Activated CD8-positive, alpha-beta memory T cell treated with anti-CD3 and anti-CD28 coated beads, Interleukin-2, amount 50 U/mL, for 1 hour (primary cell): ENCODE data around the gene HGD.
A peak's percentile ranks its signal among the peaks of the same experiment; 100 is the strongest.

Experiments used
- DNase-seq: peaks from one replicate; pipeline ENCODE4 v3.0.0-alpha.2; 2020; ENCODE audit errors: extremely low read depth

Gene HGD, protein sequence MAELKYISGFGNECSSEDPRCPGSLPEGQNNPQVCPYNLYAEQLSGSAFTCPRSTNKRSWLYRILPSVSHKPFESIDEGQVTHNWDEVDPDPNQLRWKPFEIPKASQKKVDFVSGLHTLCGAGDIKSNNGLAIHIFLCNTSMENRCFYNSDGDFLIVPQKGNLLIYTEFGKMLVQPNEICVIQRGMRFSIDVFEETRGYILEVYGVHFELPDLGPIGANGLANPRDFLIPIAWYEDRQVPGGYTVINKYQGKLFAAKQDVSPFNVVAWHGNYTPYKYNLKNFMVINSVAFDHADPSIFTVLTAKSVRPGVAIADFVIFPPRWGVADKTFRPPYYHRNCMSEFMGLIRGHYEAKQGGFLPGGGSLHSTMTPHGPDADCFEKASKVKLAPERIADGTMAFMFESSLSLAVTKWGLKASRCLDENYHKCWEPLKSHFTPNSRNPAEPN

GRCh38 chr3:120682095-120682681, at the start of gene HGD:
HGD (minus strand) TSS chr3:120682239; CDS start chr3:120682111, 128 bp downstream.
- no peak for DNase-seq

GRCh38 chr3:120730576-120731542, 48.8 kb upstream of the HGD start:
- no peak for DNase-seq

GRCh38 chr3:120726791-120727190, 44.8 kb upstream of the HGD start:
- DNase-seq = no peak

- peak; percentile 45 for DNase-seq
Observed at GRCh38 chr3:120719167-120719834, 37.3 kb upstream of the HGD start.

DNA sequence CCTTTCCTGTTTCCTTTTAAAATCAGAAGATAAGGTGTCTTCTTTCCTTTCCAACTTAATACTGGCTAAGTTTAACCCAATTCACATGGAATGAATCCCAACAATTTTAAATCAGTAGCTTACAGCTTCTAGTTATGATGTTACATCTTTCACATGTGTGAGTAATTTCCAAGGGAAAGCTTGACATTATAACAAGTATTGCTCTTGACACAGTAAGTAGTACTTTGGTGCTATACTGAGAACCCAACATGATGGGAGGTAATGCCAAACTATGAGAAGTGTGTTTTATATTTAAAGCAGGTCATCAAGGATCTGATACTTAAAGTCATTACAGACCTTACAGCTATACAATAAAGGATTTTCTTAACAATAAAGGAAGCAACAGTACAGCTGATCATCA, 31.2 kb upstream of the HGD start:
- no peak for DNase-seq

DNA sequence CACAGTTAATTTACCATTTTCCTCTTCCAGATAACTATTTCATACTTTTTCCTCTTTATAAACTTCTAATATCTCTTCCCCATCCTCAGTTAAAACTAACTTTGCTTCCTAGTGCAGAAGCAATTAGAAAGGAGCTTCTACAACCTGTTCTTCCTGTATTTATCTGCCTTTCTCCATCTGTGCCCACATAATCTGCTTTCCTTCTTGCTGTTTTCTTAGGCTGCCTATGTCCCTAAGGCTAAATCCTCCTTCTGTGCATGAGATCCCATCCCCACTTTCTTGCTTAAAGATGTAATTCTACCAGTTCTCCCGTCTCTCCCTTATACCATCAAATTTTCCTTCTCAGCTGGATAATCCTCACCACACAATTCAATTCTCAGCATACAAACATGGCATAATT, 28.3 kb upstream of the HGD start:
- DNase-seq = no peak

DNA sequence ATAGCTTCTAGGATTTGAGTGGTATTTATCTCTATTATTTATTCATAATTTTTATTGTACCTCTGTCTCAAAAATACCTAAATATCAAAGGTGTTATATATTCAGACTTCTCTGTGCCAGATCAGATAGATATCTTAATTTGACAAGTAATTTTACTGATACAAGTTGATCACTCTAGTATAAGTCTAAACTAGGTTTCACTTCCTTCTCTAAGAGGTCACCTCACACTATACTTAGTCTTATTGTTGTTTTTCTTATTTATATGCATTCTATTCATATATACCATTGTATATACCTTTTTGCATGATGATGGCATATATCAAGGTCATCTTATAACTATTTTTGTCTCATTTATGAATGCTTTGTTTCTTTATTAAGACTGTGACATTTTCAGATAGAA, 26.4 kb upstream of the HGD start:
- DNase-seq = no peak

GRCh38 chr3:120706950-120707349, 24.9 kb upstream of the HGD start:
- no peak for DNase-seq

GRCh38 chr3:120705884-120706582, 24.0 kb upstream of the HGD start:
- DNase-seq = no peak

DNA sequence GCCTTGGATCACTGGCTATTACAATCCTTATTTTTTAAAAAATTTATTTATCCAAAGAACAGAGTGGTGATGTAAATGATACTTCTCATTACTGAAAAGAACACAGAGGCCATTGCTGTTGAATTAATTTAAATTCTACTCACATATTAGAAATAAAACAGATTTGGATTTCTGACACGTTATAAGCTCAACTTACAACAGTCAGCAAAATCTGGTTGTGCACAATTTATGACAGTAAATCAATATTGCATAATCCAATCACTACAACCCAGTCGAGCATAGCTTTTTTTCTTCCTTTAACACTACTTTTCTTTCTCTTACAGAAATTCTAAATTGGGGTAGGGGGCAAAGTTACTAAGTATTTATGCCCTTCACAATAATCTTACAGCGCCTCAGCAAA, 17.3 kb upstream of the HGD start:
- DNase-seq = no peak

DNA sequence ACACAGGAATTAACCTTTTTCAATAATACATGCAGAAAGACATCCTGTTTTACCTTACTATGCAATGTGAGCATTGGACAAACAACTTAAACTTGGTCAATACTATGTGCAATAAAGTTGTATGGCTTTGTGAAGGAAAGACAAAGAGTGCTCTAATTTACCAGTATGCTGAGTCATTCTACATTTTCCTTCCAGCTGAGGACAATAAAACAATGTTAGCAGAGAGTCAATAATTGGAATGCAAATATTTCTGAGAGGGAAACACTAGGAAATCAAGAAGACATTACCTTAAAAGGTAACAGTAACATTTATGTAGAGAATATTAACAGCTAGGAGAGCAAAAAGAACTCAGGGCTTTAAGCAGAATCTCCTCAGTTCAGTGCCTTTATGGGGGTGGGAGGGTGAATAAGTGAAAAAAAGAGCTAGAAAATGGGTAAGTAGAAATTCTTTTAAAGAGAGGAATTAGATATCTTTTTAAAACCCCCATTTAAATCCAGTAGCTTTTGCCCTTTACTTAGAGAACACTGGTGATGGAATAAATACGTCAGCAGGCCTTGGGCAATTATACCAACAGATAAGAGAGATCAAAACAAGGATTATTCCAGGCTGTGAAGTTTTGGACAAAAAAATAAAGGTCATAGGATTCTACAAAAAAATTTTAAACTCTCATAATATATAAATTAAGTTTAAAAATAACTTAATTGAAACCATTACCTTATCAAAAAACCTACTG, 11.6 kb upstream of the HGD start:
- no peak for DNase-seq

DNA sequence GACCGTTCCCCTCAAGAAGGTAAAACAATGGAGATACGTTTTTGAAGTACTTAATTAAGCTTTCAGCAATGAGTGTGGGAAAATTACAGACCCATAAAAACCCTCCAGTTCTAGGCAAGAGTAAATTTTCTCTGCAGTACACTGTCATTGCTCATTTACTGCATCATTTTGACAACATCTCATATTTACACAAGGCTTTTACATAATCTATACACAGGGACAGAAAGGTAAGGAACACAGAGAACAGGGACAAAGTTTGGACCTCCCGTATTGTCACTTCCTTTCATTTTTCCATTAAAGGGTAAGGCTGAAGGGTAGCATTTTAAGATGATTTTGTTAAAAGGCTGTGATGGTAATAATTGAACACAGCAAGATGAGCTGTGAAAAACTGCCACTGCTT, 7.4 kb upstream of the HGD start:
- DNase-seq = no peak

DNA sequence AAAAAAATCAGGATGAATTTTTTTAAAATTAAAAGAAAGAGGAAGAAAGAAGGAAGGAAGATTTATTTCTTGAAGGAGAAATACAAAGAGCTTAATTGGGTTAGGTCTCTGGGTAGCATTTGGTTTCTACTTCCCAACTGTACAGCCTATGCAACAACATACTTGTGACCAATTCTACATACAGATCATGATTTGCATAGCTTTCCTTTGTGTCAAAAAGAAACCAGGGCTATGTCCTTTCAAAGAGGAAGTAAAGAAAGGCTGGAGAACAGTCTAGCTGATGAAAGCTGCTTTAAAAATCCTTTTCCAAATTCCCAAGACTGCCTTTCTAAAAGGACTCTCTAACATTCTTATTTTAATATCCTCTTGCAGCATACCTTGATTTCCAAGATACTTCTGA, 6.1 kb upstream of the HGD start:
- DNase-seq = no peak

DNA sequence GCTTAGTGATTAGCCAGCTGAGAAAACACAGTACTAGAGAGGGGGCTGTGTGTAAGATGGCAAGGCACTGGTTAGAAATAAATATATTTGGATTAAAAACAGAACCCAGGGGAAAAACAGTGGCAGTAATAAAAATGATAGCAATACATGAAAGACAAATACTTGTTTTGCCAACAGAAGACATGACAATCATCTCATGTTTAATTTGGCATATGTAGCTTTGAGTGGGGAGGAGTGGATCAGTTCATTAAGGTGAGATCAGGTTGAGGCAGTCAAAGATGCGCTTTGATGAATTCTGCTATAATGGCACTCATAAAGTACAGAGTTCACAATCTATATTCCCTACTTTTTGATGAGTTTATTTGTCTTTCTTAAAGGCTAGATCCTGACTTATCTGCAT, 3.4 kb upstream of the HGD start:
- no peak for DNase-seq

GRCh38 chr3:120684896-120685295, 2.9 kb upstream of the HGD start:
- no peak for DNase-seq

- no peak for DNase-seq
Observed at GRCh38 chr3:120683671-120684301, 1.7 kb upstream of the HGD start.

DNA sequence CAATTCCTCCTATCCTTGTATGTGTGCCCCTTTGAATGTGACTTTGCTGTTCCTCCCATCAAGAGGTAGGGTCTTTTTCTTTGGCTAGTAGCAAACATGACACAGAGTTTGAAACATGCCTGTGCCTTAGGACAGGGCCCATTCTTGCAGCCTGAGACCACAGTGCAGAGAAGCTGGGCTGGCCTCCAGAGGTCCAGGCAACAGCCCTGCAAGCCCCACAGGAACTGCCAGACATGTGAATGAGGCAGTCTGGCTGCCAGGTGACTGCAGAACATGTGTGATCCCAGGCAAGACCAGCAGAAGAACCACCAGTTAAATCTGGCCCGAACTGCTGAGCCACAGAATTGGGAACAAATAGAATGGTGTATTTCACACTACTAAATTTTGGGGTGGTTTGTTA, 1.2 kb upstream of the HGD start:
- DNase-seq = no peak

DNA sequence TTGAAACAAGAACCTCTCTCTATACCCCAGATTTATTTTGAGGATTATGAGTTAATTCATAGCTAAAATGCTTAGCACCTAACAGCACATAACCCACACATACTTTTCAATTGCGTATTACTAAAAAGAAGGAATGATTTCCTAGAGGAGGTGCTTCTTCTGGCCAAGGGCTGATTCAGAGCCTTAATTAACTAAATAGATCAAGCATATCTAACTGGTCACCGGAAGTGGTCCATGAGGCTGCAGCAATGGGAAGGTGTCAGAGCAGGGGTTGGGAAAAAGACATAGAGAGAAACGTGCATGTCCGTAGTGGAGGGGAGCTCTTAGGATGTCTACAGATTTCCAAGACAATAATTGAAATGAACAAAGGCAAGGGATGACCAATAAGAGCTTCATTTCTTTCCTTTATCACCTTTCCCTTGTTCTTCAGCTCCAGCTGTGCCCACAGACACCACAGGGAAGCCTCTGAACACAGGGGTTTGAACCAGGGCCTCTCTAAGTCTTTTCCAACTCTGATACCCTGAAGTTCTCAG, 467 bp downstream of the HGD start:
- DNase-seq = no peak

- no peak for DNase-seq
Observed at GRCh38 chr3:120681018-120681417, 1.0 kb downstream of the HGD start.
